Kidney epithelial cell (primary cell): ENCODE measurements around the gene CANX. TPM values are rescaled to one million over a fixed set of nuclear protein-coding genes. Genes with fewer than 3 reads are reported as not detected.

Experiments used
- DNase-seq: peaks from one replicate; pipeline ENCODE4 v3.0.0-alpha.2; 2010; ENCODE audit warnings: low read depth
- H3K27me3 ChIP-seq: 2 replicates; pipeline ENCODE4 v1.6.0; 2011; ENCODE audit warnings: low read length; ENCODE audit not compliant: control insufficient read depth, insufficient read depth
- H3K36me3 ChIP-seq: 2 replicates; pipeline ENCODE4 v1.5.1; 2011; ENCODE audit warnings: low read length; ENCODE audit not compliant: control insufficient read depth, insufficient read depth
- H3K4me3 ChIP-seq: 2 replicates; pipeline ENCODE4 v1.5.1; 2011; ENCODE audit warnings: low read depth, mild to moderate bottlenecking, control low read depth, low read length
- CTCF ChIP-seq: IDR thresholded peaks from 2 replicates; pipeline ENCODE4 v1.5.1; 2011; ENCODE audit warnings: mild to moderate bottlenecking, moderate library complexity, low read length, control low read depth, inconsistent platforms; ENCODE audit not compliant: insufficient read depth, poor library complexity, severe bottlenecking
- total RNA-seq: library from RNA; depleted of rRNA; stranded (reverse); fragments of >200 nt; gene quantifications from 2 replicates; pipeline ENCODE4 v1.2.3, GENCODE V29; 2015

CANX gene
- total RNA-seq, 1 donor from 2014 or later, result 649 TPM

- no peak for DNase-seq
- Histone ChIP-seq H3K27me3 (no peaks in the 10 kb centered on the region), H3K4me3 (no peak overlapping the region), H3K36me3 (no peaks in the 10 kb centered on the region)
- no peak for TF ChIP-seq CTCF
Measured at GRCh38 chr5:179762079-179762780, 63.5 kb downstream of the CANX start.

DNA sequence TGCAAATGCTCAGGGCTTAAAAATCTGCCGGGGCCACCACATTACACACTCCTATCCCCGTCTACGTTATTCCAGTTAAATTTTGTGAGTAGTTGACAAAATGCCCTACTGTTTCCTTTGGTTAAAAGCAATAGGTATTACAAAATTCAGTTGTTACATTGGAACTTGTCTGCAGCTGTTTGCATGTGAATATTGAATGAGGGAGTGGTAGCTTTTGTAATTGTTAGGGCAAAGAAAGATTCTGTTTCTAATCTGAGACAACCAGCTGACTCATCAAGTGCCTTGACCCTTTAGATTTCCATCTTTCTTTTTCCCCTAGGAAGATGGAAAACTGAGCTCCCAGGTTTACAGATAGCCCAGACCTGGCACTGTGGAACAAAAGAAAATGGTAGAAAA lies 64.0 kb downstream of the CANX start:
- no peak for TF ChIP-seq CTCF
- Histone ChIP-seq H3K27me3 (no peaks in the 10 kb centered on the region), H3K36me3 (no peaks in the 10 kb centered on the region), H3K4me3 (no peak overlapping the region)
- DNase-seq, result no peak

DNA sequence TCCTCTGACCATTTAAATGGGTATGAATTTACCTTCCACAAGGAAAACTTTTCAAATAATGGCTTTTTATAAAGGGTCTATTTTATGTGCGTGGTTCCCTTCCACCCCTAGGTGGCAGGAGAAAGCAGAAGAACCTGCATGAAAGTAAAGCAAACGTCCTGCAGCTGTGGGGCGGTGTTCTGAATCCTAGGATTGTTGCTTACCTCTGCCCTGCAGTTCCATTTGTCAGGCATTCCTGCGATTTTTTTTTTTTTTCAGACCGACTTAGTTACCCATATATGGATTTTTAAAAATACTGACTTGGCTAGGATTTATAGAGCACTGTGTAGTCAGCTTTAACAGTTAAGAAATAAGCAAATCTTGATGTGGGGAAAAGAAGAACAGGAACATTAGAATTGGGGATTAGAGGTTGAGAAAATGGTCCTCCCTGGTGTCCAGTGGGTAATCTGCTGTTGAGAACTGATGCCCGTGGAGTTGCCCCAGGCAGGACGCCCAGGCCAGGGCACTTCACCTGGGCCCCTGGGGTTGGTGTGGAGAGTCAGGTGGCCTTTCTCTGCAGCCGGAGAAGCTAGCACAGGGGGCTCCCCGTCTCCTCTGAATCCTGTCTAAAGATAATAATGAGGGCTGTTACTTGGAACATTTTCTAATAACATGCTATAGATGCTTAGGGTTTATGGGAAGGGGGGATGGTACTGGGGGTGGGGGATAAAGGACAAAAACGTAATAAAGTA lies 64.6 kb downstream of the CANX start:
- TF ChIP-seq CTCF, result peak; percentile 88
- Histone ChIP-seq H3K36me3 (no peaks in the 10 kb centered on the region), H3K27me3 (no peaks in the 10 kb centered on the region), H3K4me3 (no peak overlapping the region)
- peak; percentile 59 for DNase-seq

- DNase-seq, result no peak
- Histone ChIP-seq H3K36me3 (peaks cover 2% of the 10 kb centered on the region), H3K27me3 (no peaks in the 10 kb centered on the region), H3K4me3 (no peak overlapping the region)
- no peak for TF ChIP-seq CTCF
Measured at GRCh38 chr5:179764056-179764455, 65.3 kb downstream of the CANX start.

DNA sequence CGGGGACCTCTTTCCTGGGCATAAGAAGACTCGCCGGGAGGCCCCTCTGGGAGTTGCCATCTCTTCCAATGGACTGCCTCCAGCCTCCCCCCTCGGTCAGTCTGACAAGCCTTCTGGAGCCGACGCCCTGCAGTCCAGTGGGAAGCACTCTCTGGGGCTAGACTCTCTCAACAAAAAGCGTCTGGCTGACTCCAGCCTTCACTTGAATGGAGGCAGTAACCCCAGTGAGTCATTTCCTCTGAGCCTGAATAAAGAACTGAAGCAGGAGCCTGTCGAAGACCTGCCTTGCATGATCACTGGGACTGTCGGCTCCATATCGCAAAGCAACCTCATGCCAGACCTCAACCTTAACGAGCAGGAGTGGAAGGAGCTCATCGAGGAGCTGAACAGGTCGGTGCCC lies 66.6 kb downstream of the CANX start:
- Histone ChIP-seq H3K36me3 (peaks cover 2% of the 10 kb centered on the region), H3K27me3 (no peaks in the 10 kb centered on the region), H3K4me3 (no peak overlapping the region)
- TF ChIP-seq CTCF, result no peak
- DNase-seq, result peak; percentile 55
